Measurements from ENCODE around the gene NBPF20.
"Not testable (repeated sequence)": the region's sequence is repeated elsewhere in the genome, so short reads cannot be mapped to it uniquely, and the experiment has no call there.

NBPF20 gene

DNA sequence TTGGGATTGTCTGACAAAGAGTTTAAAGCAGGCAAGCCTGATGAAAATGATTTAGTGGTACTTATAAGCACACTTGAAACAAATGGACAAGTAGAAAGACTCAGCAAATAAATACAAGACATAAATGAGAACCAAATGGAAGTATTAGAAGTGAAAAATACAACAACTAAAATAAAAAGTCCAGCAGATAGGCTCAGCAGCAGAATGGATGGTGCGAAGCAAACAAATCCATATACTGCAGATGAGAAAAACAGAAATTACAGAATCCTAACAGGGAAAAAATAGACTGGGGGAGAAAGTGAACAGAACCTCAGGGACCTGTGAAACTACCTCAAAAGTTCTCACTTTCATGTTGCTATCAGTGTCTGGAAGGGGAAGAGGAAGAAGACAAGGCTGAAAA lies 3.9 kb upstream of the NBPF20 start:
- not testable (repeated sequence) for DNase-seq

DNA sequence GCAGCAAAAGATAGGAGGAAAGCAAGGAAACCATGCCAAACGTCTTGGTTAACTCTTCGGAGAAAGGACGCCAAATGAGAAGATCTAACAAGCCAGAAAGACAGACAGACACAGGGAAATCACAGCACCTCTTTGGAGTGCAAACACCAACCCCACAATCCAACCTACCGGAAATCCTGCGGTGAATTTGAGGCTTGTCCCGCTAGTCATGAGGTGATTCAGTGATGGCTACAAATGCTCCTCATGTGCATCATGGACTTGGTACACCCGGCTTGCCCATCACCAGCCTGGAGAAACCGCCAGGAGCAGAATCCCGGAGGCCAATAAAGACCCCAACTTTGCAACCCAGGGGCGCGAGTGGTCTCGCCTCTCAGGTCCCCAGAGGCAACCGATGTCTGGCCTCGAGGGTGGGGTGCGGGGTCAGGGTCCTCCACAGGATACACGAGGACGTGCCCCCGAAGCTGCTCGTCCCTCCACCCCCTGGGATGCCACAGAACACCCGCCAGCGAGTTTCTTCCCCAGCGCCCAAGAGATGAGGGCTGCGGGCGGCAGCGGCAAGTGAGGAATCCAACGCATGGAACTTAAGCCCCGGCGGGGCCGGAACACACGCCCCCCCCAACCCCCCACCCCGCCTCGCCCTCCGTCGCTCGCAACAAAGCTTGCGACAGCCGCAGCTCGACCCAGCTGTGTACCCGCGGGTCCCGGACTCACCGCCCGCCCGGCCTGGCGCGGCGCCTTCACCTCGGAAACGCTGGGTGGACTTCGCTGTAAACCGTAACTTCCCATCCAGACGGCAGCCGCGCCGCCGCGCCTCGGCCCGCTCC lies 579 bp downstream of the NBPF20 start:
- peak; percentile 38 for DNase-seq

GRCh38 chr1:145415149-145415548 lies 10.3 kb downstream of the NBPF20 start:
- DNase-seq, result not testable (repeated sequence)

DNA sequence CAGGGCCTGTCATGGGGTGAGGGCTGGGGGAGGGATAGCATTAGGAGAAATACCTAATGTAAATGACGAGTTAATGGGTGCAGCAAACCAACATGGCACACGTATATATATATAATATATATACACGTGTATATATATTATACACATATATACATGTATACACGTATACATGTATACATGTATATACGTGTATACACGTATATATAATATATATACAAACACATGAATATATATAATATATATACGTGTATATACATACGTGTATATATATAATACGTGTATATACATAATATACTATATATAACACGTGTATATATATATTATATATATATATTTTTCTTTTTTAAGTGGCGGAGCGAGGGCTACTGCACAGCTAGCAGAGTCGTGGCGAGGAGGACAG lies 18.1 kb downstream of the NBPF20 start:
- not testable (repeated sequence) for DNase-seq

- DNase-seq, result not testable (repeated sequence)
These were observed 20.5 kb downstream of the NBPF20 start for GRCh38 chr1:145404949-145405348.

DNA sequence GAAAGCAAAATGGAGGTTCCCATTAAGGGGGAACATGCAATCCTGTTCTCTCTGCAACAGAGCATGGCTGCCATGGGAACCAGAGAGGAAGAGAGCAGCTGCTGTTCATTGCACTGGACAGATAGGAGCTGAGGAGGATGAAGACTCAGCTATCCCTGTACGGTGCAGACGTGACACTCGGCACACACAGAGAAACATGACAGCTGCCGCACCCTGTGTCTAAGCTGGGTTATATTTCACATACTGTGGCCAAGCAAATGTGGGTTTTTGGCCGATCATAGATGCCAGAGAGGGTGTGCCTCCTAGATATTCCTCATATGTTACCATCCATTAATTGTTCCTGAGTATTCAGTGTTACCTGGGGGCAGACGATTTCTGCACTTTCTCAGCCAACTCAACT lies 24.7 kb downstream of the NBPF20 start:
- DNase-seq, result not testable (repeated sequence)

Data from stimulated activated CD4-positive, alpha-beta T cell treated with anti-CD3 and anti-CD28 coated beads, Interleukin-1b, Interleukin-23, amount 100 ng/mL, for 48 hours (primary cell).